Adrenal gland (tissue), 12 donors: ENCODE data around the gene CASP9. TPM values are rescaled to one million over a fixed set of nuclear protein-coding genes. Genes with fewer than 3 reads are reported as not detected.

ENCODE experiments used
- DNase-seq, 7 donors: peaks; one replicate each; pipeline ENCODE4 v3.0.0-alpha.2; 2019 to 2020
- H3K27ac ChIP-seq, 5 donors: fragments of 200-600 bp; sonication (generic) in 4 of 5; 1 replicate in 3 of 5; 2 replicates in 2 of 5; pipeline versions ENCODE4 v1.5.1 to v1.8.0; 2016 to 2020; ENCODE audit warnings: mild to moderate bottlenecking in 1 of 5
- H3K27me3 ChIP-seq: fragments of 200-600 bp; 2 replicates; pipeline ENCODE4 v1.8.0; 2021
- H3K36me3 ChIP-seq, 2 donors: fragments of 200-600 bp; replicated peaks in 1 of 2; 1 replicate in 1 of 2; 2 replicates in 1 of 2; pipeline versions ENCODE4 v1.5.1 to v1.8.0; 2018 to 2022
- H3K4me1 ChIP-seq, 2 donors: fragments of 200-600 bp; replicated peaks in 1 of 2; 1 replicate in 1 of 2; 2 replicates in 1 of 2; pipeline versions ENCODE4 v1.5.1 to v1.8.0; 2018 to 2021
- H3K4me3 ChIP-seq, 4 donors: fragments of 200-600 bp; sonication (generic) in 3 of 4; one replicate each; pipeline ENCODE4 v1.5.1; 2016 to 2018
- H3K9me3 ChIP-seq, 3 donors: fragments of 200-600 bp; sonication (generic) in 1 of 3; replicated peaks in 1 of 3; 1 replicate in 2 of 3; 2 replicates in 1 of 3; pipeline versions ENCODE4 v1.5.1 to v1.8.0; 2016 to 2021
- POLR2A ChIP-seq, 2 donors: fragments of 450-650 bp; IDR thresholded peaks; one replicate each; pipeline ENCODE4 v1.6.1; 2017; ENCODE audit warnings: antibody characterized with exemption in 2 of 2, mild to moderate bottlenecking in 2 of 2, moderate library complexity in 1 of 2
- WGBS, 4 donors: extraction: QIAGEN DNeasy Blood & Tissue Kit in 2 of 4; methylation state at CpG; one replicate each; pipeline versions ENCODE4 v1.1.5 to v1.1.7; 2013 to 2017; 5-methylcytosine and 5-hydroxymethylcytosine counted together
- intact Hi-C, 2 donors: fragments of 100-400 bp; cut with DNase I; formaldehyde crosslinking; loops; one replicate each; pipeline versions ENCODE4 v1.14.1 to v1.15.0; 2022 to 2023
- polyA plus RNA-seq, 3 donors: library from polyadenylated mRNA; stranded (reverse); fragments of 200-250 nt in 2 of 3; fragments of 350-450 nt in 1 of 3; fragmentation: Illumina TruSeq in 1 of 3; extraction: RNeasy Lipid Tissue Mini Kit (QIAGEN cat#74804) in 1 of 3; gene quantifications; one replicate each; pipeline ENCODE4 v1.2.3, GENCODE V29; 2013 to 2014
- total RNA-seq, 9 donors: library from RNA; depleted of rRNA in 4 of 9; stranded (reverse); fragments of >200 nt in 4 of 9; fragments of 120-200 nt in 1 of 9; fragmentation: NEBNext Ultra II Directional in 1 of 9; extraction: Animal tissue kit (Norgen Biotek cat#: 25700) in 1 of 9; gene quantifications; one replicate each; pipeline versions ENCODE4 v1.1.0 to v1.2.4, GENCODE V29; 2013 to 2023
- TF ChIP-seq, protein P1 (sequence below), 6 experiments: fragments of 450-650 bp in 4 of 6; fragments of 200-600 bp in 2 of 6; sonication (generic) in 1 of 6; IDR thresholded peaks; 1 replicate in 5 of 6; 2 replicates in 1 of 6; pipeline versions ENCODE4 v1.5.1 to v1.8.0; 2016 to 2021; ENCODE audit warnings: antibody characterized with exemption in 6 of 6, mild to moderate bottlenecking in 2 of 6, moderate library complexity in 1 of 6
- donor health status: healthy with polysubstance abuse.
- donor health status: Bipolar disorder and iron deficiency.
- donor health status: DM: yes; HTN: yes; CAD: no.
- donor health status: DM: no; HTN: no; CAD: no.
- donor health status: DM: no; HTN: no; CAD: no.
- donor health status: DM: yes; HTN: yes; CAD: no.

CASP9 gene
- total and polyA plus RNA-seq, 12 donors = 16.1 to 132 (median 28.3) TPM

DNA sequence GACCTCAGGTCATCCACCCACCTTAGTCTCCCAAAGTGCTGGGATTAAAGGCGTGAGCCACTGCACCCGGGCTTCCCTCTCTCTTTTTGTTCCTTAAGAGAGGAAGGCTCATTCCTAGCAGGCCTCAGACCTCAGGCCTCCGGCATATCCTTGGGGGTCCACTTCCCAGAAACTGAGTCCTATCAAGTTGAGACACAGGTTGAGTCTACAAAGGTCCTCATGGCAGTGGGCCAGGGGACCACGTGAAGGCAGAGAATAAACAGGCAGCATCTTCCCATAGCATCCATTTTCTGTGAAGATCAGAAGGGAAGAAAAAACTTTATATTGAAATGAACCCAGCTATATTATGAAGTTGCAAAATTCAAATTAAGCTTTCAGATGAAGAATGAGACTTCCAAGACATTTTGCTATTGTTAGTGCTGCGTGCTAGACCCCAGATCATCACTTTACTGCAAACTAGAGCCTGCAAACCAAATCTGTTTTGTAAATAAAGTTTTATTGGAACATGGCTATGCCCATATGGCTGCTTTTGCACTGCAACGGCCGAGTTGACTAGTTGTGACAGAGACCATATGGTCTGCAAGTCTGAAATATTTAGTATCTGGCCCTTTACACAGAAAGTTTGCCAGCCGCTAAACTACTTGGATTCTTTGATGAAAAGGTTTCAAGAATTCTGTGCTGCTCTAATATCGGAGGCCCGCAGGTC is 71.0 kb downstream of the CASP9 start:
- DNase-seq = no peak
- no peak overlapping the region for H3K27ac ChIP-seq
- no peaks in the 10 kb centered on the region for H3K9me3 ChIP-seq
- intact Hi-C loops = no loop called here
- no peak for TF ChIP-seq POLR2A (IDR thresholded peaks at IDR 0.05)
- TF ChIP-seq, protein P1, sequence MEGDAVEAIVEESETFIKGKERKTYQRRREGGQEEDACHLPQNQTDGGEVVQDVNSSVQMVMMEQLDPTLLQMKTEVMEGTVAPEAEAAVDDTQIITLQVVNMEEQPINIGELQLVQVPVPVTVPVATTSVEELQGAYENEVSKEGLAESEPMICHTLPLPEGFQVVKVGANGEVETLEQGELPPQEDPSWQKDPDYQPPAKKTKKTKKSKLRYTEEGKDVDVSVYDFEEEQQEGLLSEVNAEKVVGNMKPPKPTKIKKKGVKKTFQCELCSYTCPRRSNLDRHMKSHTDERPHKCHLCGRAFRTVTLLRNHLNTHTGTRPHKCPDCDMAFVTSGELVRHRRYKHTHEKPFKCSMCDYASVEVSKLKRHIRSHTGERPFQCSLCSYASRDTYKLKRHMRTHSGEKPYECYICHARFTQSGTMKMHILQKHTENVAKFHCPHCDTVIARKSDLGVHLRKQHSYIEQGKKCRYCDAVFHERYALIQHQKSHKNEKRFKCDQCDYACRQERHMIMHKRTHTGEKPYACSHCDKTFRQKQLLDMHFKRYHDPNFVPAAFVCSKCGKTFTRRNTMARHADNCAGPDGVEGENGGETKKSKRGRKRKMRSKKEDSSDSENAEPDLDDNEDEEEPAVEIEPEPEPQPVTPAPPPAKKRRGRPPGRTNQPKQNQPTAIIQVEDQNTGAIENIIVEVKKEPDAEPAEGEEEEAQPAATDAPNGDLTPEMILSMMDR (IDR thresholded peaks at IDR 0.05) = no peak
- no peaks in the 10 kb centered on the region for H3K36me3 ChIP-seq
- WGBS, 4 donors = 85 to 93% (median 89%) methylated on average over 10 of the region's 10 CpGs
- no peaks in the 10 kb centered on the region for H3K27me3 ChIP-seq
- no peaks in the 10 kb centered on the region for H3K4me1 ChIP-seq
- no peak overlapping the region for H3K4me3 ChIP-seq

DNA sequence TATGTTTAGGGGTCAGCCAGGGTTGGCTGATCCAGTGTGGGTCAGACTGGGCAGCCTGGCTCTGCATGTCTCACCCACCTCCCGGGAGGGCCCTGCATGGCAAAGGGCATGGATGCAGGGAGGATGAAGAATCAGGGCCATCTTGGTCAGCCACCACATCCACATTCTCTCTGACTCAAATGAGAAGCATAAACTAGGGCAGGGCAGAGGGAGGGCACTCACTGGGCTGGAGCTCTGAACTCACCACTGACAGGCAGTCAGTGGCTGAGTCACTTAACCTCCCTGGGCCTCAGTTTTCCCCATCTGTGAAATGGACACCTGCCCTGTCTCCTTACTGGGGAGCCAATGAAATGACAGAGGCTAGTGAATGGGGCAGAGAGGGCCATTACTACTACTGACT is 71.8 kb downstream of the CASP9 start:
- Histone ChIP-seq H3K36me3 (no peaks in the 10 kb centered on the region), H3K27me3 (no peaks in the 10 kb centered on the region), H3K4me1 (no peaks in the 10 kb centered on the region), H3K27ac (no peak overlapping the region), H3K9me3 (no peaks in the 10 kb centered on the region), H3K4me3 (no peak overlapping the region)
- WGBS, 4 donors = 83 to 100% (median 83%) methylated on average over 1 of the region's 1 CpG; no CpG with 5 or more reads in 1 of the 4 donors
- intact Hi-C loops = no loop called here
- no peak for DNase-seq
- TF ChIP-seq, protein P1 (IDR thresholded peaks at IDR 0.05) = no peak
- no peak for TF ChIP-seq POLR2A (IDR thresholded peaks at IDR 0.05)

DNA sequence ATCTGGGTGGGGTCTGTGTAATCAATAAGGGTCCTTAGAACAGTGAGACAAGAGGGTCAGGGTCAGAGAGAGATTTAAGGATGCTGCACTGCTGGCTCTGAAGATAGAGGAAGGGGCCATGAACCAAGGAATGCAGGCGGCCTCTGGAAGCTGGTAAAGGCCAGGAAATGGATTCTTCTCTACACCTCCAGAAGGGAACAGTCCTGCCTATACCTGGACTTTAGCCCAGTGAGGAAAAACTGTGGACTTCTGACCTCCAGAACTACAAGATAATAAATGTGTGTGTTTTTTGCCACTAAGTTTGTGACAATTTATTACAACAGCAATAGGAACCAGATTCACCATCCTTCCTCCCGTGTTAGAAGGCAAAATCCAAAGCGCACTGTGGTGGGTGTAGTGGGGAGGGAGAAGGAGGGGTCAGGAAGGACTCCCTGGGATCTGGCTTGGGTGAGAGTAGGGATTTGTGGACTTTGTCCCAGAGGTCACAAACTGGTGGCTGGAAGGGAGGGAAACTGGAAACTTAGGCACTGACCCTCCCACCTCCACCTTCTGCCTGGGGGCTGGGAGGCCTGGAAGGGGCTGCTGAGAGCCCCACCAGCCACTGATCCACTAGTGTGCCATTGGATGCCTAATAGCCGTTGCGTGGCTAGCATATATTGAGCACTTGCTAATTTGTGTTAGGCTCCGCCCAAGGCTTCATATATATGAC is 72.8 kb downstream of the CASP9 start:
- TF ChIP-seq, protein P1 (IDR thresholded peaks at IDR 0.05) = no peak
- TF ChIP-seq POLR2A (IDR thresholded peaks at IDR 0.05) = no peak
- no peak for DNase-seq
- no peak overlapping the region for H3K4me3 ChIP-seq
- no peak overlapping the region for H3K27ac ChIP-seq
- no peaks in the 10 kb centered on the region for H3K9me3 ChIP-seq
- intact Hi-C loops = no loop called here
- H3K27me3 ChIP-seq = no peaks in the 10 kb centered on the region
- no peaks in the 10 kb centered on the region for H3K4me1 ChIP-seq
- 90 to 96% (median 94%) methylated on average over 6 of the region's 6 CpGs for WGBS, 4 donors
- H3K36me3 ChIP-seq = no peaks in the 10 kb centered on the region

DNA sequence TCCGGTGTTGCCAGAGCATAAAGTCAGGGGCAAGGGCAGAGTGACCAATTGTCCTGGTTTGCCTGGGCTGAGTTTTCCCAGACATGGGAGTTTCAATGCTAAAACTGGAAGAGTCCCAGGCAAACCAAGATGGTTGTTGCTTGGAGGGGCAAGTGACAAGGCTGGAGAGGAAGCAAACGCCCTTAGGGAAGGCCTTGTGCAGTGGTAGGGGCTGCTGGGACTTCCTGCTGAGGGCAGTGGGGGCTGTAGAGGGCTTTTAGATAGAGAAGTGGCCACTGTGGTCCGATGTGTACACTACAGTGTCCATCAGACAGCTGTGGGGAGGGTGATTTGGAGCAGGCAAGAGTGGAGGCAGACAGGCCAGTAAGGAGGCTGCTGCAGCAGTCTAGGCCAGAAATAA is 74.4 kb downstream of the CASP9 start:
- intact Hi-C loops = no loop called here
- no peak for TF ChIP-seq POLR2A (IDR thresholded peaks at IDR 0.05)
- TF ChIP-seq, protein P1 (IDR thresholded peaks at IDR 0.05) = no peak
- no peaks in the 10 kb centered on the region for H3K4me1 ChIP-seq
- no peaks in the 10 kb centered on the region for H3K9me3 ChIP-seq
- no peak for DNase-seq
- no peak overlapping the region for H3K27ac ChIP-seq
- whole genome bisulfite sequencing, 4 donors = 68 to 81% (median 77%) methylated on average over 3 of the region's 3 CpGs
- H3K36me3 ChIP-seq = no peaks in the 10 kb centered on the region
- no peaks in the 10 kb centered on the region for H3K27me3 ChIP-seq
- H3K4me3 ChIP-seq = no peak overlapping the region
